GM12873 (cell line): ENCODE data around the gene TMED9.

ENCODE experiments used
- CTCF ChIP-seq: IDR thresholded peaks from 2 replicates; pipeline ENCODE4 v1.5.1; 2012; ENCODE audit warnings: low read depth, mild to moderate bottlenecking, moderate library complexity, low read length, control low read depth; ENCODE audit not compliant: insufficient read depth; ENCODE audit errors: missing control alignments

TMED9 gene

DNA sequence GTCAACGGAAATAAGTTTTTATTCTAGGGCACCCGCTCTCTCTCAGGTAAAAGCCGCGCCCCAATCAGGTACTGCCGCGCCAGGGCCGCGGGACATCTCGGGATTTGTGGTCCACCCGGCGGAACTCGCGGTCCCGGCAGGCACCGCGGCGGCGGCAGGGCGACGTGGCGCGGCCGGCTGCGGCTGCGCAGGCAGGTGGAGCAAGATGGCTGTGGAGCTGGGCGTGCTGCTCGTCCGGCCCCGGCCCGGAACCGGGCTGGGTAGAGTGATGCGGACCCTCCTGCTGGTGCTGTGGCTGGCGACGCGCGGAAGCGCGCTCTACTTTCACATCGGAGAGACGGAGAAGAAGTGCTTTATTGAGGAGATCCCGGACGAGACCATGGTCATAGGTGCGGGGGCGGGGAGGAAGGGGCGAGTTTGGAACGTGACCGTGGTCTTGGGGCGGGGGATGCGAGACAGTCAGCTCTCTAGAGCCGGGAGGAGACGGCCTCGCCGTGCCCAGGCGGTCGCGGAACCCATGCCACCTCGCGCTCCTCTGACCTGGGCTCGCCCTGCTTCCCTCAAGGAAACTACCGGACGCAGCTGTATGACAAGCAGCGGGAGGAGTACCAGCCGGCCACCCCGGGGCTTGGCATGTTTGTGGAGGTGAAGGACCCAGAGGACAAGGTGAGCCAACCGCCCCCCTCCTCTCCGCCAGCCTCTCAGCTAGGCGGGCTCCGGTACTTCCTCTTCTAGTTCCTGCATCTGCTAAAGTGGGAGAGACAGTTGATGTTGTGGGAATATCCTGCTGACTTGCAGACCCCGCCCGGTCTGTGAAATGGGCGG, at the start of gene TMED9:
Gene TMED9 (plus strand): TSS at position 194 of the 825 bp plus-strand sequence. CDS start 12 bp downstream, at position 206.
- TF ChIP-seq CTCF, result no peak

DNA sequence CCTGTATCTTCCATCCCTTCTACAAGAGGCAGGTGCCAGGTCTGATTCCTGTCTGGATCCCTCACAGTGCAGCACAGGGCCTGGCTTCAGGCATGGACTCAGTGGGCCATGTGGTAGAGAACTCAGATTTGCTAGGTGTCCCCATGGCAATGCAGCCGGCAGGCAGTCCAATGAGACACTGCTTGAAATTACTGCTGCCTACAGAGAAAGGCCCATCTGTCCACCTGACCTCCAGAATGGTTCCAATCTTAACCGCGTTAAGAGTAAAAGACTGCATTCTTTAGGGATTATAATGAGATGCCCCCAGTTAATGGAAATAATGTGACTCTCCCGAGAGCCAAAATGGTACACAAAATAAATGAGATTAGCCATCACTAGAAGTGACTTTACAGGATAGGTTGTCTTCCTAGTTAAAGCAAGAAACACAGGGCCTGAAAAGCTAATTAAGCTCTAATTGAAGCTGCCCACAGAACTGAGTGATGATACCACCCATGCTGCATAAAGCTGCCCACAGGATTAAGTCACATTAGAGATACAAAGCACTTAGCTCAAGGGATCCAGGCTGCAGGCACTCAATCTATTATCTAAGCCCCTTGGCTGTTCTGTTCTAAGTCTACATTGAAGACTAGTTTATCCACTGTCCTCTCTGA, 49.1 kb upstream of the TMED9 start:
- no peak for TF ChIP-seq CTCF

DNA sequence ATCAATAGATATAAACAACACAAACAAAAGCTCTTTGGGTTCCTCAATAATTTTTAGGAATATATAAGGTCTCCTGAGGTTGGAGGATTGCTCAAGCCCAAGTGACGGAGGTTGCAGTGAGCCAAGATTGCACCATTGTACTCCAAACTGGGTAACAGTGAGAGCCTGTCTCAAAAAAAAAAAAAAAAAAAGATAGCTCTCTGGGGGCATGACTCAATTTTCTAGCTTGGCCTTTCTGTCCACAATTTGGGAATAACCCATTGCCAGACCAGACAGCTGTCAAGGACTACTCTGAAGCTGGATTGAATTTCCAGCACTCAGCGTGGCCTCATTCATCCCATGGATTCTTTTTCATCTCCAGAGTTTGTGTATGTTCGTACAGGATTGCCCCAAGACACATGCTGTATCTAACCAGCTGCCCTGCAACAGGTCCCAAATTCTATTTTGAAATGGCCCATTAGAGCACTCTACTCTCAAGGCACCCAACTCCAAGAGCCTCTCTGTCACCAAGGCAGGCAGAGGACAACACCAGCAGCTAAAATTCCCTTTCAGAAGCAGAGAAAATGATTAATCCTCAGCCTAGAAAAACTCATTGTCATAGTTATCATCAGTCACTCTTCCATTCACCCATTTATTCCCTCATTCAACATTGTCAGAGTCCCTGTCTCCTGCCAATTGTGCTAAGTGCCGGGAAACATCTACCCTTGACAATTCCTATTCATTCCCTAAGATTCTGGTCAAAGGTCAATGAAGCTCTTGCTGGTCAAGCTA, 46.3 kb upstream of the TMED9 start:
- TF ChIP-seq CTCF, result no peak

DNA sequence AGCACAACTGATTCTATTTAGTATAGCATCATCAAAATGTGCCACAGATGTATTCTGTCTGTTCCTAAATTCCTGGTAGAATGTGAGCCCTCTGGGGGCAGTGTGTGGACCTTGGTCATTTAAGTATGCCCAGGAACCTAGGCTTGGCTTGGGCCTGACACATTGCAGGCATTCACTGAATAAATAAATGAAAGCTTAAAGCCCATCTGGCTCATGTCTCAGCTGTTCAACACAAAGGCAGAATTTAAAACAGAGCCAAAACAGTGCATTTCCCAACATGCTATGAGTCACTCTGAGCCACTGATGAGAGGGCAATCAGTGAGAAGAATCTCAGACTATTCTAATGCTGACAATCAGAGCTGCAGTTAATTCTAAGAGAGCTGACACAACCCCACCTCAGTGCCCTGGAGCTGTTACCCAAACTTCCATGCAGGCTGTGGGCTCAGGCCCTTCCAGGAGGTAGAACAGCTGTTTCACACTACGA, 45.7 kb upstream of the TMED9 start:
- TF ChIP-seq CTCF, result no peak

DNA sequence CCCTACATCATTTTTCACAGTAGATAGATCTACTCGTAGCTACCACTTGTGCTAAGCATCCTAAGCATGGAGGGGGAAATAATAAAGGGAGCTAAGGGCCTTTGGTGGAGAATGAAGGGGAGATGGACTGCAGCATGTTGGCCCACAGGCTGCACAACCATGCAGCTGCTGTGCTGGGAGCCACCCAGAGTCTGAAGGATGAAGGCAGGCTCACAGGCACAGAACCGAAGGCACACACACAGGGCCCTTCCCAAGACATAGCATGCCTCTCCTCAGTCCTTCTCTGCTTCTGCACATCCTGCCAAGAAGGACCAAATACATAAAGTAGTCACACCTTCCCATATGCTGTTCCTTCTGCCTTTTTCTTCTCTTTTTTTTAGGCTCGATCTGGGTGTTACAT, 44.3 kb upstream of the TMED9 start:
- no peak for TF ChIP-seq CTCF

DNA sequence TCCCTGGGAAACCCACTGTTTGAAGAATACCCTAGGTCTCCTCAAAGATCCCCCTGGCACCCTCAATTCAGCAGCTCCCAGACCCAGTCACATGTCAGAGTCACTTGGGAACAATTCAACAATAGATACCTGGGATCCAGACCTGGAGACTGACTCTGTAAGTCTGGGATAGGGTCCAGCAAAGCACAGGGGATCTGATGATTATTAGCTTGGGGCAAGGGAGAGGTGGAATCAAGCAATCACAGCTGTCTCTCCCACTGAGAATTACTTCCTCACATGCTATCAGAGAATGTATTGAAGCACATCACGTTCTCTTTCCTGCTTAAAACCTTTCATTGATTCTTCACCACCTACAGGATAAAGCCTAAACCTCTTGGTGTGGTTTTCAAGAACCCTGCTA, 43.5 kb upstream of the TMED9 start:
- no peak for TF ChIP-seq CTCF

DNA sequence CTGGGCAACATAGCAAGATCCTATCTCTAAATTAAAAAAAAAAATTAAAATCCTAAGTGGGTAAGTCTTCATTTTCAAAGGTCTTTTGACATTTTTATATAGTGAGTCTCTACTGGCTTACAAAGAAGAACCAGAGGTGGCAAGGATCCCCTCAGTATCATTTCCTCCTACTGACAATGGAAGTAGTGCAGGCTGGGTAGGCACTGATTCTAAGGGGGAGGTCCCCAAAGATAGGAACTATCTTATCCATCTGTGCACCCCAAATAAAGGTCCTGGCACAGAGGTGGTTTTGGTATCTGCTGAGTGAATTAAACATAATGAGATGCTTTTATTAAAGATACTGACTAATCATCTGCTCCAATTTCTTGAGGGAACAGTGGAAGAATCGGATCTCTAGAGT, 41.9 kb upstream of the TMED9 start:
- no peak for TF ChIP-seq CTCF
